Measurements from ENCODE around the gene MTA3. TPM values are rescaled to one million over a fixed set of nuclear protein-coding genes. Genes with fewer than 3 reads are reported as not detected.
"Not testable (repeated sequence)": the region's sequence is repeated elsewhere in the genome, so short reads cannot be mapped to it uniquely, and the experiment has no call there.

The MTA3 gene
- polyA plus RNA-seq, 4 donors, result 57.4 to 76.6 (median 72.0) TPM

- not testable (repeated sequence) for DNase-seq (ENCODE audit: low read depth in 4 of 4, low spot score in 3 of 4)
Observed at GRCh38 chr2:42604341-42604867, 36.0 kb downstream of the MTA3 start.

DNA sequence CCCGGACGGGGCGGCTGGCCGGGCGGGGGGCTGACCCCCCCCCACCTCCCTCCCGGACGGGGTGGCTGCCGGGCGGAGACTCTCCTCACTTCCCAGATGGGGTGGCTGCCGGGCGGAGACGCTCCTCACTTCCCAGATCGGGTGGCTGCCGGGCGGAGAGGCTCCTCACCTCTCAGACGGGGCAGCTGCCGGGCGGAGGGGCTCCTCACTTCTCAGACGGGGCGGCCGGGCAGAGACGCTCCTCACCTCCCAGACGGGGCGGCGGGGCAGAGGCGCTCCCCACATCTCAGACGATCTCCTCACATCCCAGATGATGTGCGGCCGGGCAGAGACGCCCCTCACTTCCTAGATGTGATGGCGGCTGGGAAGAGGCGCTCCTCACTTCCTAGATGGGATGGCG lies 37.7 kb downstream of the MTA3 start:
- not testable (repeated sequence) for DNase-seq (ENCODE audit: low read depth in 4 of 4, low spot score in 3 of 4)

GRCh38 chr2:42607101-42607637 lies 38.7 kb downstream of the MTA3 start:
- DNase-seq (ENCODE audit: low read depth in 4 of 4, low spot score in 3 of 4), result no peak

GRCh38 chr2:42613281-42614064 lies 45.0 kb downstream of the MTA3 start:
- DNase-seq (ENCODE audit: low read depth in 4 of 4, low spot score in 3 of 4), result no peak

GRCh38 chr2:42614838-42615237 lies 46.4 kb downstream of the MTA3 start:
- DNase-seq (ENCODE audit: low read depth in 4 of 4, low spot score in 3 of 4), result no peak

GRCh38 chr2:42618116-42618515 lies 49.7 kb downstream of the MTA3 start:
- no peak for DNase-seq (ENCODE audit: low read depth in 4 of 4, low spot score in 3 of 4)

- DNase-seq (ENCODE audit: low read depth in 4 of 4, low spot score in 3 of 4), result no peak
Observed at GRCh38 chr2:42618972-42619371, 50.5 kb downstream of the MTA3 start.

- not testable (repeated sequence) for DNase-seq (ENCODE audit: low read depth in 4 of 4, low spot score in 3 of 4)
Observed at GRCh38 chr2:42621626-42622025, 53.2 kb downstream of the MTA3 start.

DNA sequence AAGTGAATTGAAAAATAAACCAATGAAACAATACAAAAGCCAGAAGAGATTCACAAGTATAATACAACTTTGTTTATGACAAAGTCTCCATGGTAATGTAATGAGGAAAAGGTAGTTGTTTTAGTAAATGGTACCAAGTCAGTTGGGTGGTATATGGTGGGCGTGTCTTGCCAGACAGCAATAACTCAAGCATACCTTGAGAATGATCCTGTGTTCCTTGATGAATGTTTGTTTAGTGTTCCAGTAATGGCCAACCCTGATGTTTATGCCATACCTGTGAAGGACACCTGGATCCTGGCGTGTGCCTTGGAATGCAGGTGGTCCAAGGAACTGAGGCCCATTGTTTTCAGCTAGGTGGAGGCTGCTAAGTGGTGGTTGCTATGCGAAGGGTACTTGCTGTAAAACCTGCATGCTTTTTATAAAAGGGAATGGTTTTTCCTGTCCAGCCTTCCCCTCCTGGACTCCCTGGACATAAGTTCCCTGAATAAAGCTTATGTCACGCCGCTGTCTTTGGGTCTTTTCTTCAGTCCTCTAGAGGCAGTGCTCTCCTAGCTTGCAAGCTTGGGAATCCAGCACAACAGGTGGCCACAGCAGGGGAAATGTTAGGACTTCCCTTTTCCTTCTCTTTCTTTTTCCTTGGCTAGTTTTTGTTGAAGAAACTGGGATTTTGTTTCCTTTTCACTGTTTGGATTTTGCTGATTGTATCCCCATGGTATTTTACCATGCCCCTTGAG lies 54.7 kb downstream of the MTA3 start:
- no peak for DNase-seq (ENCODE audit: low read depth in 4 of 4, low spot score in 3 of 4)

- no peak for DNase-seq (ENCODE audit: low read depth in 4 of 4, low spot score in 3 of 4)
Observed at GRCh38 chr2:42624047-42624446, 55.6 kb downstream of the MTA3 start.

DNA sequence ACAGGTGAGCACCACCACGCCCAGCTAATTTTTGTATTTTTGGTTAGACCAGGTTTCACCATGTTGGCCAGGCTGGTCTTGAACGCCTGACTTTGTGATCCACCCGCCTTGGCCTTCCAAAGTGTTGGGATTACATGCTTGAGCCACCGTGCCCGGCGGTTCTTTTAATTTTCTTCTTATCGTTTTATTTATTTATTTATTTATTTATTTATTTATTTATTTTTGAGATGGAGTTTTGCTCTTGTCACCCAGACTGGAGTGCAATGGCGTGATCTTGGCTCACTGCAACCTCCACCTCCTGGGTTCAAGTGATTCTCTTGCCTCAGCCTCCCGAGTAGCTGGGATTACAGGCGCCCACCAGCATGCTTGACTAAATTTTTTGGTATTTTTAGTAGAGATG lies 59.6 kb downstream of the MTA3 start:
- DNase-seq (ENCODE audit: low read depth in 4 of 4, low spot score in 3 of 4), result not testable (repeated sequence)

DNA sequence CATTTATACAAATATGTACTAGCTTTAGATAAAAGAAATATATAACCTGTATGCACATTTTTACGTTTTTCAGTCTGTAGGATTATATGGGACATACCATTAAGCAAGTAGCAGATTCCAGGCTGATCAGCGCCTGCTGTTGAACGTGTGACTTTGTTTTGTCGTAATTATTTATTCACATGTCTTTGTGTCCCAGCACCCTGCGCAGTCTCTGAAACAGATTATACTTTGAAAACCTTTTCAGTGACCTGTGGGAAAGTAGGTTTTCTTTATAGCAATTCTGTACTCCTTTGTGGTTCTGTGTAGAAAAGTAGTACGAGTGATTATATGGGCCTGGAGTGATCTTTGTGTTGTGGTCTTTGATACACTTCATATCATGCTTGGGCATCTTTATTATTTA lies 68.5 kb downstream of the MTA3 start:
- DNase-seq (ENCODE audit: low read depth in 4 of 4, low spot score in 3 of 4), result no peak

DNA sequence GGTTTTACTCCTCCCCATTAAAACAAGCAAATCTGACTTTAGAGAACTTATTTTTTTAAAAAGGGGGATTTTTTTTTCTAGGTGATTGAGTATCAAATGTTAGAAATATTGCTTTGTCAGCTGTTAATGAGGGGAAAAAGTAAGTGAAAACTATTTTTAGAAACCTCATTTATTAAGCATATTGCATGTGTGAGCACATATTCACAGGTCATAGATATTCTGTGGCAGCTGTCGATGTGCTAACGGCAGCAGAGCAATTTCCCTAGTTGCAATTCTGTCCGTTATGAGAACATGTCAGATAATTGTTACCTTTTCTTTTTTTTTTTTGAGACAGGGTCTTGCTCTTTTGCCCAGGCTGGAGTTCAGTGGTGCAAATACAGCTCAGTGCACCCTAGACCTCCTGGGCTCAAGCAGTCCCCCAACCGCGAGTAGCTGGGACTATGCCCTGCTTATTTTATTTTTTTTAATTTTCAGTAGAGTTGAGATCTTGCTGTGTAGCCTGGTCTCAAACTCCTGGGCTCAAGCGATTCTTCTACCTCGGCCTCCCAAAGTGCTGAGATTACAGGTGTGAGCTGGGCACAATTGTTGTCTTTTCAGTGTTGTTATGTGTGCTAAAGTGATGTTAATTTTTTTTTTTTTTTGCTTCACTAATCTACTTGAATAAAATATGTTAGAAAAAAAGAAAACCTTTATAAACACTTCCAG lies 69.8 kb downstream of the MTA3 start:
- DNase-seq (ENCODE audit: low read depth in 4 of 4, low spot score in 3 of 4), result no peak

DNA sequence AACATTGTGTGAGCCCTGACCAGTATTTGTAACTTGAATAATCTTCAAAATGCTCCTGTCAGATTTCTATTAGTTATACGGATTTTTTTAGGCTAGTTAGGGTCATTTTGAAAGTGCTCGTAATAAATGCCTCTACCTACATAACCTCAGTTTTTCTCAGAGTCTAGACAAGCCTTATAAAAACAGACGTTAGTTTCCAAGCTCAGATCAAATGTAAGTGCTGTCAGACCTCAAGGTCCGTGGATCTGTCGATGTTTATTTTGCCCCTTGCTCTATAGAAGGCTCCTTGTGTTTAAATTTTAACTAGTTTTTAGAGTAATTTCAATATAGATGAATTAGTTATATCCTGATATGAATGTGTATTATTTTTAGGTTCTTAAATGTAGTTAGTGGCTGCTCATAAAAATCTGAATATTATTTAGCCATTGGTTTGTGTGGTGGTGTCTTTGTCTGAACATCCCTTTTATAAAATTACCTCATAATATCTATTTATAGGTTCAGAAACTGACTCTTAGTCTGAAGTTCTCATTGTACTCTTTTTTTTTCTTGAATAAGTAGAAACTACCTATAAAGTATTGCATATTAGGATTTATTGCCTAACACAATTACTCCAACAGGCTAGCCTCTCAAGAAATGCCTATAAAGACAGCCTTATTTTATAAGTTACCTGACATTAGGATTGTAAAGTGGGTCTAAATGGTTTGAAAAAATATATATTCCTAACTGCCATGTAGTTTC lies 71.1 kb downstream of the MTA3 start:
- no peak for DNase-seq (ENCODE audit: low read depth in 4 of 4, low spot score in 3 of 4)

DNA sequence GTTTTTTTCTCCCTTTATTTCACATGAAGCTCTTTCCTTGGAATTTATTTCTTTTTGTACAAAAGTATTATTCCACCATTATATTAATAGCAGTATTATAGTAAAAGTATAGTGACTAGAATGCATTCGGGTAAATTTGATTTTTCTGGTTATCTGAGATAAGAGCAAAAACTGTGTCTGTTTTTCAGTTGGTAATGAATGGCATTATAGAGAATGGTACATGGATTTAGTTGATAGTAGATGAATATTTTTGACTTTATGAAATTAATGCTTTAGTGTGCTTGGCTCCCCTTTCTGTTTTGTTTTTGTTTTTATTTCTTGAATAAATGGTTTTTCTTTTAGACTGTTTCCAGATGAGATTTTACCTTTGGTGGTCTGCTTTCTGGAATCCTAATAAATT lies 71.8 kb downstream of the MTA3 start:
- no peak for DNase-seq (ENCODE audit: low read depth in 4 of 4, low spot score in 3 of 4)

DNA sequence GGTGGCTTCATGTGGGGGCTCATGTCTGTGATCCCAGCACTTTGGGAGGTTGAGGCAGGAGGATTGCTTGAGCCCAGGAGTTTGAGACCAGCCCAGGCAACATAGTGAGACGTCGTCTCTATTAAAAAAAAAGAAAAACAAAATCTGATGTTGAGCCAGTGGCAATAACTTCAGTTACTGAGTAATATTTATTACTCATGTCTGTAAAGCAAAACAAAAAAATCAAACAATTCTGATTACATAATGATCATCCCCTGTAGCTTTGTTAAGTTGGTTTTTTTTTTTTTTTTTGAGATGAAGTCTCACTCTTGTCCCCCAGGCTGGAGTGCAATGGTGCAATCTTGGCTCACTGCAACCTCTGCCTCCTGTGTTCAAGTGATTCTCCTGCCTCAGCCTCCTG lies 73.9 kb downstream of the MTA3 start:
- DNase-seq (ENCODE audit: low read depth in 4 of 4, low spot score in 3 of 4), result not testable (repeated sequence)

DNA sequence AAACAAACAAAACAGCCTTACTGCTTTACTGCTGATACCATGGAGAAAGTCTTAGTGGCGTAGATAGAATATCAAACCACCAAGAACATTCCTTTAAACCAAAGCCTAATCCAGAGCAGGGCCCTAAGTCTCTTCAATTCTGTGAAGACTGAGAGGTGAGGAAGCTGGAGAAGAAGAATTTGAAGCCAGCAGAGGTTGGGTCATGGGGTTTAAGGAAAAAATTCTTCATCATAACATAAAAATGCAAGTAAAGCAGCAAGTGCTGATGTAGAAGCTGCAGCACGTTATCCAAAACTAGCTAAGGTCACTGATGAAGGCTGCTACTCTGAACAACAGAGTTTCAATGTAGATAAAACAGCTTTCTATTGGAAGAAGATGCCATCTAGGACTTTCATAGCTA lies 77.1 kb downstream of the MTA3 start:
- no peak for DNase-seq (ENCODE audit: low read depth in 4 of 4, low spot score in 3 of 4)

DNA sequence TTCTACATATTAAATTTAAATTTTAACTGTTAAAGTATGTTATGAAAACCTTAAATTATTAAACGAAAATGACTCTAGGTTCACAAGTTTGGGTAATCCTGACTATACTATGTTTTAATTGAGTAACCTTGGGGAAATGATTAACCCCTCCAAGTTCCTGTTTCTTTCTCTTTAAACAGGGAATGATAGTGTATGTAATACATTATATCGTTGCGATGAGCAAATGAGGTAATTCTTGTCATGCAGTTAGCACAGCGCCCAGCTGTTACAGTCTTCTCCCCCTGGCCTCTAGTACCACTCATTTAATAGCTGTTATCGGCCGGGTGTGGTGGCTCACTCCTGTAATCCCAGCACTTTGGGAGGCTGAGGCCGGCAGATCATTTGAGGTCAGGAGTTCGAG lies 80.4 kb downstream of the MTA3 start:
- DNase-seq (ENCODE audit: low read depth in 4 of 4, low spot score in 3 of 4), result no peak

DNA sequence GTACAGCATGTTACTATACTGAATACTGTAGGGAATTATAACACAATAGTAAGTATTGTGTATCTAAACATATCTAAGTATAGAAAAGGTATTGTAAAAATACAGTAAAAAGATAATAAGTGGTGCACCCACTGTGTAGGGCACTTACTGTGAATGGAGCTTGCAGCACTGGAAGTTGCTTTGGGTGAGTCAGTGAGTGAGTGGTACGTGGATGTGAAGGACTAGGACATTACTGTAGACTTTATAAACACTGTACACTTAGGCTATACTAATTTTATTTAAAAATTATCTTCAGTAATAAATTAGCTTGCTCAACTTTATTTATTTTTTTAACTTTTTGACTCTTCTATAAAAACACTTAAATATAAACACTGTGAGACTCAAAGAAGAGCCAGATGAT lies 82.6 kb downstream of the MTA3 start:
- no peak for DNase-seq (ENCODE audit: low read depth in 4 of 4, low spot score in 3 of 4)

DNA sequence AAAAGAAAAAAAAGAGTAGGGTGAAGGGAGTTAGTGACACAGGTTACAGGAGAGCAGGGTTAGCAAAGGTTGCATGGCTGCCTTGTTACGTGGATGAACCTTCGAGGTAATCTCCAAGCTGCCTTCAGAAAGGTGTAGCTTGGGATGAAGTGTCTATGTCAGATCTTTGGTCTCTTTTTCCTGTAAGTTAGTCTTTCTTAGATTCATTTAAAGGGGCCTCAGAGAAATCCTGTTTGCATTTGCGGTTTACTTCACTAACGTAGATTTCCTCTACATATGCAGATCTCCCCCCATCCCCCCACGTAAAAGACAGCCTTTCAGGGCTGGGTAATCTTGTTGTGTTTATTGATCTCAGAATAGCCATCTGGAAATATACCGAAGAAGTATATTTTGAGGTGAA lies 83.7 kb downstream of the MTA3 start:
- DNase-seq (ENCODE audit: low read depth in 4 of 4, low spot score in 3 of 4), result no peak

All from right renal pelvis (tissue), 4 donors.